K562 (cell line): ENCODE data around the gene APBB2. TPM values are rescaled to one million over a fixed set of nuclear protein-coding genes. Genes with fewer than 3 reads are reported as not detected.

Experiments
- ATAC-seq: fragments of 200-7000 bp; cut with Tn5 transposase; 3 replicates; pipeline ENCODE4 v1.9.1; 2020; ENCODE audit warnings: moderate library complexity
- BruUV-seq: library from RNA; stranded (reverse); fragments of 400-500 nt; replicated peaks from 2 replicates; lab custom pipeline; 2021; lab: Mats Ljungman, UMichigan
- CTCF ChIA-PET: fragments of 300-600 bp; formaldehyde crosslinking; extraction: SDS; loops from one replicate; lab custom pipeline; 2021; ENCODE audit warnings: low intra/inter-chr PET ratio; lab: Yijun Ruan, JAX
- POLR2A ChIA-PET: fragments of 300-600, 350-650 bp; sonication (Branson Sonifier 250); formaldehyde crosslinking; extraction: SDS; loops from one replicate; lab custom pipeline; 2021; ENCODE audit warnings: antibody characterized with exemption, inconsistent platforms; lab: Yijun Ruan, JAX
- DNase-seq, 4 experiments: peaks; one replicate each; pipeline versions ENCODE4 v3.0.0 to v3.0.0-alpha.2; 2011 to 2018; ENCODE audit warnings: low spot score in 3 of 4, mixed read lengths in 3 of 4; ENCODE audit errors: extremely low read depth in 1 of 4
- FAIRE-seq: peaks from 2 replicates; lab custom pipeline; 2011; peaks lifted over from hg19 to GRCh38; lab: Jason Lieb, UNC
- H2AFZ ChIP-seq: 2 replicates; pipeline ENCODE4 v1.6.0; 2011; ENCODE audit warnings: low read depth, low read length, control low read depth, inconsistent platforms
- H3K27ac ChIP-seq: fragments of 200-600 bp; 3 replicates; pipeline ENCODE4 v1.8.0; 2011; ENCODE audit warnings: low read depth, mild to moderate bottlenecking, control low read depth, inconsistent platforms, low read length, moderate library complexity, mixed read lengths; ENCODE audit errors: extremely low read depth
- H3K27me3 ChIP-seq, 2 experiments: fragments of 300-600 bp in 1 of 2; 2 replicates in 1 of 2; 3 replicates in 1 of 2; pipeline versions ENCODE4 v1.6.0 to v1.8.0; 2011; ENCODE audit warnings: inconsistent platforms in 2 of 2, low read length in 2 of 2, mild to moderate bottlenecking in 1 of 2, mixed read lengths in 1 of 2, moderate library complexity in 1 of 2; ENCODE audit not compliant: control insufficient read depth in 2 of 2, insufficient read depth in 2 of 2
- H3K36me3 ChIP-seq: fragments of 300-600 bp; 3 replicates; pipeline ENCODE4 v1.8.0; 2011; ENCODE audit warnings: mild to moderate bottlenecking, low read length, inconsistent platforms; ENCODE audit not compliant: control insufficient read depth, insufficient read depth
- H3K4me1 ChIP-seq, 2 experiments: fragments of 200-600 bp in 1 of 2; replicated peaks in 1 of 2; 2 replicates in 1 of 2; 3 replicates in 1 of 2; pipeline versions ENCODE4 v1.5.1 to v1.8.0; 2011; ENCODE audit warnings: inconsistent platforms in 2 of 2, low read length in 2 of 2, mild to moderate bottlenecking in 1 of 2, mixed read lengths in 1 of 2, moderate library complexity in 1 of 2; ENCODE audit not compliant: control insufficient read depth in 2 of 2, insufficient read depth in 2 of 2
- H3K4me2 ChIP-seq: 2 replicates; pipeline ENCODE4 v1.6.1; 2011; ENCODE audit warnings: low read length, control low read depth, inconsistent platforms, mixed read lengths; ENCODE audit not compliant: insufficient read depth
- H3K4me3 ChIP-seq: fragments of 200-600 bp; sonication (generic), shearing (Covaris generic); 2 replicates; pipeline ENCODE4 v1.5.1; 2016; ENCODE audit warnings: control low read depth, inconsistent platforms
- H3K79me2 ChIP-seq: fragments of 200-600 bp; 3 replicates; pipeline ENCODE4 v1.8.0; 2011; ENCODE audit warnings: low read length, inconsistent platforms; ENCODE audit not compliant: control insufficient read depth, insufficient read depth
- H3K9ac ChIP-seq, 2 experiments: 2 replicates each; pipeline versions ENCODE4 v1.6.0 to v1.6.1; 2011; ENCODE audit warnings: low read depth in 2 of 2, low read length in 2 of 2, control low read depth in 1 of 2, inconsistent platforms in 1 of 2, mild to moderate bottlenecking in 1 of 2, mixed read lengths in 1 of 2; ENCODE audit not compliant: insufficient read depth in 1 of 2
- H3K9me1 ChIP-seq: one replicate; pipeline ENCODE4 v1.6.0; 2011; ENCODE audit warnings: inconsistent platforms, mild to moderate bottlenecking, low read length, moderate library complexity; ENCODE audit not compliant: control insufficient read depth, insufficient read depth
- H3K9me3 ChIP-seq: replicated peaks from 2 replicates; pipeline ENCODE4 v1.5.1; 2011; ENCODE audit warnings: low read depth, low read length, inconsistent platforms; ENCODE audit not compliant: control insufficient read depth, insufficient read depth
- H4K20me1 ChIP-seq: replicated peaks from 2 replicates; pipeline ENCODE4 v1.6.1; 2011; ENCODE audit warnings: low read length, inconsistent platforms, mixed read lengths; ENCODE audit not compliant: control insufficient read depth, insufficient read depth
- CHD1 ChIP-seq: fragments of 200-600 bp; sonication (generic); IDR thresholded peaks from one replicate; pipeline ENCODE4 v1.6.1; 2012; ENCODE audit warnings: mild to moderate bottlenecking, moderate library complexity, low read length, inconsistent platforms
- DDX20 ChIP-seq: fragments of 450-650 bp; IDR thresholded peaks from 2 replicates; pipeline ENCODE4 v1.6.1; 2016; ENCODE audit warnings: missing genetic modification characterization, low read depth, mild to moderate bottlenecking, missing compliant biosample characterization, moderate library complexity
- GABPB1 ChIP-seq: sonication (generic); formaldehyde crosslinking; IDR thresholded peaks from 2 replicates; pipeline ENCODE4 v1.8.0; 2022; ENCODE audit warnings: mild to moderate bottlenecking, missing genetic modification reagents
- L3MBTL2 ChIP-seq: fragments of 450-650 bp; IDR thresholded peaks from 2 replicates; pipeline ENCODE4 v1.6.1; 2016; ENCODE audit warnings: mild to moderate bottlenecking, moderate library complexity
- MED1 ChIP-seq: sonication (generic); formaldehyde crosslinking; IDR thresholded peaks from 2 replicates; pipeline ENCODE4 v1.8.1; 2023; ENCODE audit warnings: missing genetic modification reagents, borderline replicate concordance
- NELFE ChIP-seq: IDR thresholded peaks from 2 replicates; pipeline ENCODE4 v1.6.1; 2011; ENCODE audit warnings: mild to moderate bottlenecking; ENCODE audit not compliant: insufficient read depth, insufficient read length
- NFATC3 ChIP-seq: fragments of 450-650 bp; IDR thresholded peaks from 2 replicates; pipeline ENCODE4 v1.6.1; 2017; ENCODE audit warnings: mild to moderate bottlenecking
- NFXL1 ChIP-seq: fragments of 450-650 bp; formaldehyde crosslinking; IDR thresholded peaks from 2 replicates; pipeline ENCODE4 v1.4.0; 2021; ENCODE audit warnings: mild to moderate bottlenecking
- RAD51 ChIP-seq: fragments of 450-650 bp; IDR thresholded peaks from 2 replicates; pipeline ENCODE4 v1.7.1; 2016; ENCODE audit warnings: low read depth, mild to moderate bottlenecking, borderline replicate concordance
- ZC3H11A ChIP-seq: IDR thresholded peaks from 2 replicates; pipeline ENCODE4 v1.6.1; 2012; ENCODE audit warnings: low read depth, low read length, improper control_type of control experiment
- ZNF217 ChIP-seq: sonication (generic); formaldehyde crosslinking; IDR thresholded peaks from 2 replicates; pipeline ENCODE4 v1.8.0; 2022; ENCODE audit warnings: mild to moderate bottlenecking, missing genetic modification reagents
- ZNF41 ChIP-seq: fragments of 250-450 bp; sonication (Bioruptor Pico); conservative IDR thresholded peaks from 2 replicates; pipeline ENCODE4 v1.4.0; 2020; ENCODE audit warnings: mild to moderate bottlenecking
- ZNF76 ChIP-seq: fragments of 250-450 bp; sonication (Bioruptor Pico); IDR thresholded peaks from 2 replicates; pipeline ENCODE4 v1.4.0; 2020; ENCODE audit warnings: mild to moderate bottlenecking, moderate library complexity, borderline replicate concordance
- WGBS: fragments of 100-300 bp; shearing (Covaris generic); methylation state at CpG from one replicate; pipeline ENCODE4 v1.1.6; 2016; ENCODE audit warnings: low coverage, mixed read lengths; ENCODE audit not compliant: insufficient coverage; ENCODE audit errors: missing lambda C conversion rate; 5-methylcytosine and 5-hydroxymethylcytosine counted together
- in situ Hi-C: fragments of 300-500 bp; cut with MboI; formaldehyde crosslinking; loops from 4 replicates; pipeline ENCODE4 v1.15.0; 2018; ENCODE audit warnings: inconsistent platforms, mixed read lengths
- intact Hi-C: fragments of 100-400 bp; cut with micrococcal nuclease; formaldehyde crosslinking; loops from 2 replicates; pipeline ENCODE4 v1.14.2; 2022
- polyA plus RNA-seq, 8 experiments: library from polyadenylated mRNA; depleted of rRNA in 4 of 8; stranded (reverse) in 5 of 8; unstranded in 3 of 8; fragments of >200 nt; fragmentation: Nextera tagmentation in 2 of 8; fragmentation: Illumina TruSeq in 1 of 8; extraction: Ambion mirVana in 2 of 8; extraction: Trizol in 1 of 8; gene quantifications; 2 replicates each; pipeline versions ENCODE4 v1.2.1 to v1.2.3, GENCODE V29; 2011 to 2014; ENCODE audit warnings: inconsistent platforms in 1 of 8, missing spikeins in 1 of 8
- total RNA-seq, 7 experiments: library from RNA; depleted of rRNA in 6 of 7; stranded (reverse); fragments of >200 nt in 6 of 7; fragmentation: Illumina TruSeq in 2 of 7; extraction: Trizol in 2 of 7; gene quantifications; 2 replicates each; pipeline versions ENCODE4 v1.2.1 to v1.2.3, GENCODE V29; 2011 to 2021; ENCODE audit warnings: low replicate concordance in 1 of 7
- TF ChIP-seq, protein P1 (sequence below): fragments of 250-450 bp; sonication (Bioruptor Pico); IDR thresholded peaks from 2 replicates; pipeline ENCODE4 v1.8.0; 2021; ENCODE audit warnings: moderate library complexity, mild to moderate bottlenecking, inconsistent platforms
- TF ChIP-seq, protein P2 (sequence below): sonication (generic); formaldehyde crosslinking; IDR thresholded peaks from 2 replicates; pipeline ENCODE4 v1.8.0; 2022; ENCODE audit warnings: mild to moderate bottlenecking, missing genetic modification reagents
- TF ChIP-seq, protein P3 (sequence below): sonication (generic); formaldehyde crosslinking; IDR thresholded peaks from 2 replicates; pipeline ENCODE4 v1.8.0; 2023; ENCODE audit warnings: mild to moderate bottlenecking, missing genetic modification reagents
- TF ChIP-seq, protein P4 (sequence below): fragments of 450-650 bp; formaldehyde crosslinking; IDR thresholded peaks from 2 replicates; pipeline ENCODE4 v1.4.0; 2022; ENCODE audit warnings: missing genetic modification characterization

Gene APBB2
- total and polyA plus RNA-seq, 9 of the 15 experiments (the other 6 are each of a cell fraction or from before 2014, with no cell fraction given): 0.08 to 2.1 (median 1.4) TPM

DNA sequence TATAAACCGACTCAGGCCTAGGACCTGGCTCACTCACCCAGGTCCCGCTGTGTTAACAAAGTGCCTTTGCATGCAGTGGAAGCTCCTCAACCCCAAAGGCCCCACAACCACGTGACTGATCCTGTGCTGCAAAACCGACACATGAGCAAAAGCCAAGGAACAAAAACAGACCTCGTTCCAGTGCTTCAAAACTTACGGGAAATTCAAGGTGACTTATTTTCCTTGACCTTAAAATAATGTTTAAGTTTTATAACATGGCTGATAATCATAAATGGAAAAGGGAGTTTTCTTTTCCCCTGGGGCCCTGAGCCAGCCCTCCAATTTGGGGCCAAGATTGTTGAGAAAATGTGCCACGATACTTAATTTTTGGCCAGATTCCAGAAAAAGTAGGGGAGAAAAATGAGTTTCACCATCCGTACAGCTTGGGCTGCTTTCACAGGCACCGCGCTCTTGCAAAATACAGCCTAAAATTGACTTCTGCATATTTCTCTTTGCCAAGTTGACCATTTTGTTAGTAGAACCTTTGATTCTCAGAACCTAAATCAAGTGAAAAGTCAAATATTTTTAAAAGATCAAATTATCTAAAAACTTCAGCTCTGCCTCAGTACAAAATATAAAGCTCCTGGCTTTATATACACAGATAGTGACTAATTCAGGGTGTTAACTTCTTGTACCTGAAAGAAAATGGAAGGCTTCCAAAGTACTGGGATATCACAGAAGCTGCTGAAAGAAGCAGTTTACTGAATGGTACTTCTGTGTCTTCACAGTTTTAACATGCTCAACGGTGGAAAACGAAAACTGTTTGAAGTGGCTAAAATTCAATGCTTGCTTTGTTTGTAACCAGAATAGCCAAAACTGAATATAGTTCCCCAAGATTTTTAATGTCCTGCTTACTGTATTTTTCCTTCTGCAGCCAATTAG lies 93.8 kb downstream of the APBB2 start:
- POLR2A ChIA-PET: no interaction called here
- H3K79me2 ChIP-seq: no peaks in the 10 kb centered on the region
- peak in 1 of 4 experiments; percentile 11 for DNase-seq
- no peak overlapping the region for H2AFZ ChIP-seq
- intact Hi-C loops (no loop called here), in situ Hi-C loops (no loop called here)
- no peak for ATAC-seq
- BruUV-seq: no TSS peak
- H3K9ac ChIP-seq: no peak overlapping the region
- no peaks in the 10 kb centered on the region for H3K36me3 ChIP-seq
- H3K4me3 ChIP-seq: no peak overlapping the region
- no peaks in the 10 kb centered on the region for H3K9me1 ChIP-seq
- CTCF ChIA-PET: no interaction called here
- WGBS: 6% methylated on average over 12 of the region's 12 CpGs
- no peaks in the 10 kb centered on the region for H4K20me1 ChIP-seq
- H3K9me3 ChIP-seq: no peaks in the 10 kb centered on the region
- peaks cover 4 to 6% of the 10 kb centered on the region in 2 experiments; a peak in 2 of 5 replicates for H3K27me3 ChIP-seq
- FAIRE-seq: no peak
- no peak overlapping the region for H3K27ac ChIP-seq
- no peaks in the 10 kb centered on the region for H3K4me1 ChIP-seq
- H3K4me2 ChIP-seq: no peak overlapping the region
- TF ChIP-seq, protein P1, sequence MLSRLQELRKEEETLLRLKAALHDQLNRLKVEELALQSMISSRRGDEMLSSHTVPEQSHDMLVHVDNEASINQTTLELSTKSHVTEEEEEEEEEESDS (CRISPR knock-in tag): no peak
- TF ChIP-seq ZNF76 (CRISPR knock-in tag) (no peak), ZC3H11A (no peak), GABPB1 (no peak), CHD1 (no peak), RAD51 (0 out of 2 replicates have a peak, but pooled peaks have one; percentile 28), MED1 (no peak), NFXL1 (CRISPR knock-in tag) (no peak), ZNF217 (CRISPR knock-in tag) (no peak), L3MBTL2 (no peak), DDX20 (no peak), ZNF41 (CRISPR knock-in tag) (no peak), NELFE (no peak), NFATC3 (no peak)
- TF ChIP-seq, protein P2, sequence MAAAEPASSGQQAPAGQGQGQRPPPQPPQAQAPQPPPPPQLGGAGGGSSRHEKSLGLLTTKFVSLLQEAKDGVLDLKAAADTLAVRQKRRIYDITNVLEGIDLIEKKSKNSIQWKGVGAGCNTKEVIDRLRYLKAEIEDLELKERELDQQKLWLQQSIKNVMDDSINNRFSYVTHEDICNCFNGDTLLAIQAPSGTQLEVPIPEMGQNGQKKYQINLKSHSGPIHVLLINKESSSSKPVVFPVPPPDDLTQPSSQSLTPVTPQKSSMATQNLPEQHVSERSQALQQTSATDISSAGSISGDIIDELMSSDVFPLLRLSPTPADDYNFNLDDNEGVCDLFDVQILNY (CRISPR knock-in tag): no peak
- TF ChIP-seq, protein P3, sequence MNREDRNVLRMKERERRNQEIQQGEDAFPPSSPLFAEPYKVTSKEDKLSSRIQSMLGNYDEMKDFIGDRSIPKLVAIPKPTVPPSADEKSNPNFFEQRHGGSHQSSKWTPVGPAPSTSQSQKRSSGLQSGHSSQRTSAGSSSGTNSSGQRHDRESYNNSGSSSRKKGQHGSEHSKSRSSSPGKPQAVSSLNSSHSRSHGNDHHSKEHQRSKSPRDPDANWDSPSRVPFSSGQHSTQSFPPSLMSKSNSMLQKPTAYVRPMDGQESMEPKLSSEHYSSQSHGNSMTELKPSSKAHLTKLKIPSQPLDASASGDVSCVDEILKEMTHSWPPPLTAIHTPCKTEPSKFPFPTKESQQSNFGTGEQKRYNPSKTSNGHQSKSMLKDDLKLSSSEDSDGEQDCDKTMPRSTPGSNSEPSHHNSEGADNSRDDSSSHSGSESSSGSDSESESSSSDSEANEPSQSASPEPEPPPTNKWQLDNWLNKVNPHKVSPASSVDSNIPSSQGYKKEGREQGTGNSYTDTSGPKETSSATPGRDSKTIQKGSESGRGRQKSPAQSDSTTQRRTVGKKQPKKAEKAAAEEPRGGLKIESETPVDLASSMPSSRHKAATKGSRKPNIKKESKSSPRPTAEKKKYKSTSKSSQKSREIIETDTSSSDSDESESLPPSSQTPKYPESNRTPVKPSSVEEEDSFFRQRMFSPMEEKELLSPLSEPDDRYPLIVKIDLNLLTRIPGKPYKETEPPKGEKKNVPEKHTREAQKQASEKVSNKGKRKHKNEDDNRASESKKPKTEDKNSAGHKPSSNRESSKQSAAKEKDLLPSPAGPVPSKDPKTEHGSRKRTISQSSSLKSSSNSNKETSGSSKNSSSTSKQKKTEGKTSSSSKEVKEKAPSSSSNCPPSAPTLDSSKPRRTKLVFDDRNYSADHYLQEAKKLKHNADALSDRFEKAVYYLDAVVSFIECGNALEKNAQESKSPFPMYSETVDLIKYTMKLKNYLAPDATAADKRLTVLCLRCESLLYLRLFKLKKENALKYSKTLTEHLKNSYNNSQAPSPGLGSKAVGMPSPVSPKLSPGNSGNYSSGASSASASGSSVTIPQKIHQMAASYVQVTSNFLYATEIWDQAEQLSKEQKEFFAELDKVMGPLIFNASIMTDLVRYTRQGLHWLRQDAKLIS: no peak
- TF ChIP-seq, protein P4, sequence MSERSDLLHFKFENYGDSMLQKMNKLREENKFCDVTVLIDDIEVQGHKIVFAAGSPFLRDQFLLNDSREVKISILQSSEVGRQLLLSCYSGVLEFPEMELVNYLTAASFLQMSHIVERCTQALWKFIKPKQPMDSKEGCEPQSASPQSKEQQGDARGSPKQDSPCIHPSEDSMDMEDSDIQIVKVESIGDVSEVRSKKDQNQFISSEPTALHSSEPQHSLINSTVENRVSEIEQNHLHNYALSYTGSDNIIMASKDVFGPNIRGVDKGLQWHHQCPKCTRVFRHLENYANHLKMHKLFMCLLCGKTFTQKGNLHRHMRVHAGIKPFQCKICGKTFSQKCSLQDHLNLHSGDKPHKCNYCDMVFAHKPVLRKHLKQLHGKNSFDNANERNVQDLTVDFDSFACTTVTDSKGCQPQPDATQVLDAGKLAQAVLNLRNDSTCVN: no peak
